Measurements from ENCODE around the gene PPP6R1. TPM values are rescaled to one million over a fixed set of nuclear protein-coding genes. Genes with fewer than 3 reads are reported as not detected.

PPP6R1 gene
- total RNA-seq, 4 donors from 2014 or later: 49.0 to 56.2 (median 51.3) TPM

GRCh38 chr19:55279340-55279739 is 20.5 kb upstream of the PPP6R1 start:
- 8% methylated on average over 22 of the region's 23 CpGs for WGBS
- H3K9me3 ChIP-seq: no peaks in the 10 kb centered on the region
- H3K4me1 ChIP-seq: peaks cover 27% of the 10 kb centered on the region
- no peak for TF ChIP-seq CTCF (IDR thresholded peaks at IDR 0.05)
- no peak for TF ChIP-seq EP300 (IDR thresholded peaks at IDR 0.05)
- TF ChIP-seq POLR2AphosphoS5 (IDR thresholded peaks at IDR 0.05): no peak
- no peak for TF ChIP-seq POLR2A (IDR thresholded peaks at IDR 0.05)
- H3K27ac ChIP-seq: peak overlapping the region; percentile 73
- H3K27me3 ChIP-seq: peaks cover 20% of the 10 kb centered on the region
- DNase-seq (ENCODE audit: low spot score in 2 of 2): no peak
- peak overlapping the region; percentile 85 for H3K4me3 ChIP-seq
- H3K36me3 ChIP-seq: peaks cover 22% of the 10 kb centered on the region

- WGBS: 84% methylated on average over 13 of the region's 13 CpGs
- DNase-seq (ENCODE audit: low spot score in 2 of 2): no peak
- H3K4me1 ChIP-seq: peaks cover 19% of the 10 kb centered on the region
Measured at GRCh38 chr19:55278391-55279135, 19.7 kb upstream of the PPP6R1 start.

GRCh38 chr19:55277494-55277893 is 18.7 kb upstream of the PPP6R1 start:
- TF ChIP-seq EP300 (IDR thresholded peaks at IDR 0.05) (no peak), POLR2AphosphoS5 (IDR thresholded peaks at IDR 0.05) (no peak)
- peaks cover 19% of the 10 kb centered on the region for H3K4me1 ChIP-seq
- H3K9me3 ChIP-seq: no peaks in the 10 kb centered on the region
- H3K27me3 ChIP-seq: peaks cover 1% of the 10 kb centered on the region
- H3K27ac ChIP-seq: no peak overlapping the region
- WGBS: 87% methylated on average over 13 of the region's 17 CpGs
- peaks cover 41% of the 10 kb centered on the region for H3K36me3 ChIP-seq
- no peak for DNase-seq (ENCODE audit: low spot score in 2 of 2)
- H3K4me3 ChIP-seq: no peak overlapping the region

More at GRCh38 chr19:55278391-55279135, 19.7 kb upstream of the PPP6R1 start:
- Histone ChIP-seq H3K27me3 (peaks cover 12% of the 10 kb centered on the region), H3K4me3 (no peak overlapping the region), H3K27ac (no peak overlapping the region), H3K9me3 (no peaks in the 10 kb centered on the region), H3K36me3 (peaks cover 30% of the 10 kb centered on the region)
- TF ChIP-seq POLR2A (IDR thresholded peaks at IDR 0.05) (no peak), POLR2AphosphoS5 (IDR thresholded peaks at IDR 0.05) (no peak), EP300 (IDR thresholded peaks at IDR 0.05) (no peak), CTCF (IDR thresholded peaks at IDR 0.05) (no peak)

- no peaks in the 10 kb centered on the region for H3K27me3 ChIP-seq
- TF ChIP-seq POLR2A (IDR thresholded peaks at IDR 0.05) (no peak), CTCF (IDR thresholded peaks at IDR 0.05) (no peak), POLR2AphosphoS5 (IDR thresholded peaks at IDR 0.05) (no peak), EP300 (IDR thresholded peaks at IDR 0.05) (no peak)
- no peak overlapping the region for H3K27ac ChIP-seq
- H3K4me1 ChIP-seq: peaks cover 19% of the 10 kb centered on the region
- WGBS: 92% methylated on average over 15 of the region's 15 CpGs
- H3K4me3 ChIP-seq: no peak overlapping the region
- DNase-seq (ENCODE audit: low spot score in 2 of 2): no peak
- H3K9me3 ChIP-seq: no peaks in the 10 kb centered on the region
- peaks cover 47% of the 10 kb centered on the region for H3K36me3 ChIP-seq
Measured at GRCh38 chr19:55276720-55277430, 18.1 kb upstream of the PPP6R1 start.

GRCh38 chr19:55275851-55276719 is 17.3 kb upstream of the PPP6R1 start:
- no peak for DNase-seq (ENCODE audit: low spot score in 2 of 2)
- Histone ChIP-seq H3K36me3 (peaks cover 54% of the 10 kb centered on the region), H3K4me3 (no peak overlapping the region), H3K9me3 (no peaks in the 10 kb centered on the region), H3K4me1 (peaks cover 19% of the 10 kb centered on the region), H3K27ac (no peak overlapping the region), H3K27me3 (no peaks in the 10 kb centered on the region)
- 74% methylated on average over 17 of the region's 17 CpGs for WGBS
- TF ChIP-seq POLR2A (IDR thresholded peaks at IDR 0.05): no peak
- TF ChIP-seq POLR2AphosphoS5 (IDR thresholded peaks at IDR 0.05): no peak
- no peak for TF ChIP-seq CTCF (IDR thresholded peaks at IDR 0.05)
- TF ChIP-seq EP300 (IDR thresholded peaks at IDR 0.05): no peak
